NCI-H2029 (cell line): ENCODE data around the gene C12orf57.

Source experiments
- DNase-seq: peaks from one replicate; lab custom pipeline; 2025; lab: John Stamatoyannopoulos, UW

Gene C12orf57

DNA sequence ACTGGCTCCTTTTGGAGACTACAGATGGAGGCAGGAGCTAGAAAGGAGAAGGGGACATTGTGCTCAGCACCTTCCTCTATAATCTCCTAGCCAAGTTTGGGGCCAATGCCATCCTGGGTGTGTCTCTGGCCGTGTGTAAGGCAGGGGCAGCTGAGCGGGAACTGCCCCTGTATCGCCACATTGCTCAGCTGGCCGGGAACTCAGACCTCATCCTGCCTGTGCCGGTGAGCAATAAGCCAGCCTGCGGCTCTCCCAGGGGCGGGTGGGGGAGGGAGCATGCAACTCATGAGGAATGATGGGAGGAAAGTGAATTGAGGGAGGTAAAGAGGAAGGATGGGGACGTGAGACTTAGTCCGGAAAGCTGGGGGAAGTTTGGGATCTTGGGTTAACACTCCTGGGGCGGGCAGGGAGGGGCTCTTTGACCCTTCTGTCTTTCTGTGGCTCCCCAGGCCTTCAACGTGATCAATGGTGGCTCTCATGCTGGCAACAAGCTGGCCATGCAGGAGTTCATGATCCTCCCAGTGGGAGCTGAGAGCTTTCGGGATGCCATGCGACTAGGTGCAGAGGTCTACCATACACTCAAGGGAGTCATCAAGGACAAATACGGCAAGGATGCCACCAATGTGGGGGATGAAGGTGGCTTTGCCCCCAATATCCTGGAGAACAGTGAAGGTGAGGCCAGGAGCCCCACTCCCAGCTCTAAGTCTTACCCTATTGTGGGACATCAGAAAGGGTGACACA, 26.2 kb upstream of the C12orf57 start:
- no peak for DNase-seq

DNA sequence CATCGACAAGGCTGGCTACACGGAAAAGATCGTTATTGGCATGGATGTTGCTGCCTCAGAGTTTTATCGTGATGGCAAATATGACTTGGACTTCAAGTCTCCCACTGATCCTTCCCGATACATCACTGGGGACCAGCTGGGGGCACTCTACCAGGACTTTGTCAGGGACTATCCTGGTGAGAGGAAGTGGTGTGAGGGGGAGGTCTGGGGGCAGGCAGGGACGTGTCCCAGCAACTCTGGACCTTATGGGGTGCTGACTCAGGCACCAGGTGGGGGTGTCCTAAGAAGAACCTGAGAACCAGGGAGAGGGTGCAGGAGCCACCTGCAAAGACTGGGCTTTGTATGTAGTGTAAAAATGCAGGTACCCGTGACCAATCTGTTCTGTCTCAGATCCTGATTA, 24.2 kb upstream of the C12orf57 start:
- DNase-seq: no peak

DNA sequence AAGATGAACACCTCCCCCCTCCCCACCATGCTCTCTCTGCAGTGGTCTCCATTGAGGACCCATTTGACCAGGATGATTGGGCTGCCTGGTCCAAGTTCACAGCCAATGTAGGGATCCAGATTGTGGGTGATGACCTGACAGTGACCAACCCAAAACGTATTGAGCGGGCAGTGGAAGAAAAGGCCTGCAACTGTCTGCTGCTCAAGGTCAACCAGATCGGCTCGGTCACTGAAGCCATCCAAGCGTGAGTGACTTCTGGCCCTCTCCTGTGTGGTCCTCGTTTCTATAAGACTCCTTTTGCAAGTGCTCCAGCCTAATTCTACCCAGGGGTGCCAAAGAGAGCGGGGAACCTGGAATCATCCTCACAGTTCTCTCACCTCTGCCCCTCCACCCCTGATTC, 22.3 kb upstream of the C12orf57 start:
- no peak for DNase-seq

- DNase-seq: no peak
These were observed 21.6 kb upstream of the C12orf57 start for GRCh38 chr12:6921996-6922946.

GRCh38 chr12:6923003-6923732, 20.7 kb upstream of the C12orf57 start:
- DNase-seq: no peak

DNA sequence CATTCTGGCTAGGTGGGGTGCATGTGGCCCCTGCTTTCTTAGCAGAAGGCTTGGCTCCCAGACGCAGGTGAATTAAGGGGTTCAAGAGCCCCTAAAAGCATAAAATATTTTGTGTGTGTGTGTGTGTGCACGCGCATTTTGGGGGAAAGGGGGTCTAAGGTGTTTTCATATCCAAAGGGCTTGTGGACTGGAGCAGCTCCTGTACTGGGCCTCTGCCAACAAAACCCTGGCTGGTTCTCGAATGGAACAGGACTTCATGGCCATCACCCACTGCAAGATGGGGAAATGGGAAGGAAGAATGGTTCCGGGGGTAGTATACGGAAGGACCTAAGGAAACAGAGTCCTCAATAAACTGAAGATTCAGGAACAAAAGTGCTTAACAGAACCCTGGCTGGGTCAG, 20.0 kb upstream of the C12orf57 start:
- DNase-seq: no peak

GRCh38 chr12:6925239-6925539, 18.6 kb upstream of the C12orf57 start:
- no peak for DNase-seq

DNA sequence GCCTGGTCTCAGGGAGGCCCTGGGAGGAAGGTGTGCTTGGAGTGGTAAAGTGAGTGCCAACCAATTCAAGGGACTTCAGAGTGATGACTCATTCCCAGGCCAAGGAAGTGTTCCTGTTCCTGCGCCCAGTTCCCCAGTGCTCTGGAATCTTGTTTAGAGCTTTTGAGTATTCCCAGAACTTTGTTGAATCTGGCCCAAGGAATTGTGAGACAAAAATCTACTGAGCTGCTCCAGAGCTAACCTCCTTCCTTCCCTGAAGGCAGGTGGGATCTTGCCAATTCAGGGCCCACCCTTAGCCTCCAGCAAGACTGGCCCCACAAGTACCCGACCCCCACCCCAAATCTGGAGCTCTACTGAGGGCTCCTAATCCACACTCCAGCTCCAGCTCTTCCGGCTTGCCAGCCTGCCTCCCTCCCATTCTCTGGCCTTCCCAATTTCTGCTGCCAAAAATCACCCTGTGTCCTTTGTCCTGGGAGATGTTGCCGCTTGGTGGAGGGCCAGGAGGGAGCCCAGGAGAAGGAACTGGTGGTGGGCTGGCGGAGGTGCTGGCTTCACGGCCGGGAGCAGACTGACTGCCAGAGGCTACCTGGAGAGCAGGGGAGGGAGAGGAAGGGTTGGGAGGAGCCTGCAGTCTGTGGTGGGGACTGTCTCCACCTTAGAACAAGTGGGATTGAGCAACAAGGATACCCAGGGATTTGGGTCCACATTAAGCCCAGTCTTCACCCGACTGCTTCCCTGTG, 18.1 kb upstream of the C12orf57 start:
- peak; percentile 21 for DNase-seq

- DNase-seq: peak; percentile 71
These were observed 16.3 kb upstream of the C12orf57 start, which contains the start of gene ATN1 for GRCh38 chr12:6927379-6928021. Gene ATN1 (plus strand): TSS chr12:6927959. CDS start chr12:6934002, 6,043 bp downstream.

- DNase-seq: no peak
These were observed 15.7 kb upstream of the C12orf57 start for GRCh38 chr12:6928022-6928702.

DNA sequence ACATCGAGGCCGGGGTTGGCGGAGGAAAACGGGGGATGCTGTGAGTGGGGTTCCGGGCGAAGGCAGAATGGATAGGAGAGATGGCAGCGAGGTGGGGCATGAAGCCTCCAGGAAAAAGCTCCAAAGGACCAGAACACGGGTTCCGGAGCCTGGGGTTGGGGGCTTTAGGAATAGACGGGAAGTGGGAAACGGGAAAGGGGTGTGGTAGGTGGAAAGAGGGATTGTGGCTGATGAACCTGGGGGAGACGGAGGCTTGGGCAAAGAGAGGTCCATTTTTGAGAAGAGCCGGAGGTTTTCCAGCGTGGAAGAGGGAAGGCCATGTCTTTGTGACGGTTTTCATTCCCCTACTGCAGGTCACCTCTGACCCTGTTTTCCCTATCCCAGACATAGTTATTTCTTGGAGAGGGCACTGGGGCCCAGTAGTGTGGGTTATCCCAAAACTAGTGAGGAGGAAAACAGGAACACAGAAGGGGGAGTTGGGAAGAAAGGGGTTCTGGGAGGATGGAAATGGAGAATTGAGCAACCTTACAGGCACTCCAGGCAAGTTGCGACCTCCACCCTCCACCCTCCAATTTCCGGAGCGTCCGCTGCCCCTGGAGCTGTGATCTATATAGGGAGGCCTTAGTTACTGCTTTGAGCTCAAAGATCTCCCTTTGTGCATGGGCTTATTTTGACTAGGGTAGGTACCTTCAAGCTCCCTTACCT, 15.0 kb upstream of the C12orf57 start:
- DNase-seq: no peak

DNA sequence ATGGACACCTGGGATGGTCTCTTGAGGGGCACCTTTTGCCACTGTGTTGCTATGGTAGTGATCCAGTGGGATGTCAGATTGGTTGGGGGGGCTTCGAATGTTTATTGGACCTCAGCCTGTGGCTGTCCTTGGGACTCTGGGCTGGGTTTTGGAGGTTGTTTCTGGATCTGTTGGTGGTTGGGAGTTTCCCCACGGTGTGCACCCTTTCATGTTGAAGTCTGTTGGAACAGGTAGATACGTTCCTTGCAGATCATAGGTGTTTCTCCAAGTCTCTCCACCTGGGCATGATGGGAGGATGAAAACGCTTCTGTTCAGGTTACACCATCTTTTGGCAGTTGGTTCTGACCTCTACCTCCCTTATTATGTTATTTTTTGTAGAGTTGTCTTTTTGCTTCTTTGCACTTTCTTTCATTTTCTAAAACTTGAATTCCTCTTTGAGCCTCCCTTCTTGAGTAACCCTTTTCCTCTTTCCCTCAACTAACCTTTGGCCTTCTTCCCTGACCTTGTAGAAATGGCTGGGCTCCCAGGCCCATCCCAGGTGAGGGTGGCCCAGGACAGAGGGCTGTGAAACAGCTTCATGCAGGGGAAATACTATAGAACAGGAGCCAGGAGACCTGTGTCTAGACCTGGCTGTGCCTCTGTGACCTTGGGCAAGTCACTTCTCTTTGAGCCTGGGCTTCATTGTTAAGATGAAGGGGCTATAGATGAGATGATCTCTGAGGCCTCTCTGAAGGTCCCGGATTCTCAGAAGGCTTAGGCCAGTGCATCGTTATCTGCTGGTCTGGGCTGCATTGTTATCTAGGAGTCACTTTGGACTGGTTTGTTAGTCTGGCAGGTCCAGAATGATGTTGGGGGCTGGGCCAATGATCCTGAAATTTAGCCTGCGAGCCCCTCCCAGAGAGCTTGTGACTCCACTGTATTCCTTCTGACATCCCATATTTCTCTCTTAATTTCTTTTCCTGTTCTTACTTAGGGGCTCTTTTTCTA, 14.1 kb upstream of the C12orf57 start:
- no peak for DNase-seq

DNA sequence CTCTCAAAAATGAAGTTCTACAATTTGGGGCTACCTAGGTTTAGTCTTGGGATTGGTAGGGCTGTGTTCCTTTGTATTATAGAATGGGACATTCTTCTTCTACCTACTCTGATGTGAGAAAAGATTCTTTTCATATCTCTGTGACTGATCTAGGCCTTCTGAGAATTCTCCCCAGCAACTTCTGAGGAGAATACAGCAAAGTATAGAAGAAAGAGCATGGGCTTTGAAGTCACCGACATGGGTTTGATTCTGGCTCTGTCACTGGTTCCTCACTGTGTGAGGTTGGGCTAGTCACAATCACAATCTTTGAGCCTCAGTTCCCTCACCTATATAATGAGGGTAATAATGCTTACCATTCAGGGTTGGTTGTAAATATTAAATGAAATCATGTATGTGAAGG, 11.1 kb upstream of the C12orf57 start:
- no peak for DNase-seq

DNA sequence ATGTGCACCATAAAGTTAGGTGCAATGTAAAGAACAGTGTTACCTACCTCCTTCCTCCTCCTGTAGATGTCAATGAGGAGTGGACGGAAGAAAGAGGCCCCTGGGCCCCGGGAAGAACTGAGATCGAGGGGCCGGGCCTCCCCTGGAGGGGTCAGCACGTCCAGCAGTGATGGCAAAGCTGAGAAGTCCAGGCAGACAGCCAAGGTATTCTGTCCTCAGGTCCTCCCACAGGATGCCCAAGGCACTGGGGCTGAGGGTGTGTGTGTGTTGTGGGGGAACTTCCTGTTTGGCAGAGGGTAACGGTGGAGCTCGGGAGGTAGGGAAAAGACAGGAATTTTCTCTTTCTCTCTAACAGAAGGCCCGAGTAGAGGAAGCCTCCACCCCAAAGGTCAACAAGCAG, 9.7 kb upstream of the C12orf57 start:
- peak; percentile 38 for DNase-seq

- no peak for DNase-seq
These were observed 8.2 kb upstream of the C12orf57 start for GRCh38 chr12:6935371-6936193.

GRCh38 chr12:6936194-6936635, 7.6 kb upstream of the C12orf57 start:
- DNase-seq: no peak

DNA sequence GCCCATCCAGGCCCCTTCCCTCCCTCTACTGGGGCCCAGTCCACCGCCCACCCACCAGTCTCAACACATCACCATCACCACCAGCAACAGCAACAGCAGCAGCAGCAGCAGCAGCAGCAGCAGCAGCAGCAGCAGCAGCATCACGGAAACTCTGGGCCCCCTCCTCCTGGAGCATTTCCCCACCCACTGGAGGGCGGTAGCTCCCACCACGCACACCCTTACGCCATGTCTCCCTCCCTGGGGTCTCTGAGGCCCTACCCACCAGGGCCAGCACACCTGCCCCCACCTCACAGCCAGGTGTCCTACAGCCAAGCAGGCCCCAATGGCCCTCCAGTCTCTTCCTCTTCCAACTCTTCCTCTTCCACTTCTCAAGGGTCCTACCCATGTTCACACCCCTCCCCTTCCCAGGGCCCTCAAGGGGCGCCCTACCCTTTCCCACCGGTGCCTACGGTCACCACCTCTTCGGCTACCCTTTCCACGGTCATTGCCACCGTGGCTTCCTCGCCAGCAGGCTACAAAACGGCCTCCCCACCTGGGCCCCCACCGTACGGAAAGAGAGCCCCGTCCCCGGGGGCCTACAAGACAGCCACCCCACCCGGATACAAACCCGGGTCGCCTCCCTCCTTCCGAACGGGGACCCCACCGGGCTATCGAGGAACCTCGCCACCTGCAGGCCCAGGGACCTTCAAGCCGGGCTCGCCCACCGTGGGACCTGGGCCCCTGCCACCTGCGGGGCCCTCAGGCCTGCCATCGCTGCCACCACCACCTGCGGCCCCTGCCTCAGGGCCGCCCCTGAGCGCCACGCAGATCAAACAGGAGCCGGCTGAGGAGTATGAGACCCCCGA, 7.0 kb upstream of the C12orf57 start:
- DNase-seq: no peak
